Stimulated activated CD8-positive, alpha-beta memory T cell treated with anti-CD3 and anti-CD28 coated beads, Interleukin-15, amount 100 ng/mL, for 1 hour (primary cell): ENCODE results near the gene POLN.
"Not testable (repeated sequence)": the region's sequence is repeated elsewhere in the genome, so short reads cannot be mapped to it uniquely, and the experiment has no call there.

Source experiments
- DNase-seq: peaks from one replicate; pipeline ENCODE4 v3.0.0-alpha.2; 2020; ENCODE audit warnings: low read depth

POLN gene

GRCh38 chr4:2275044-2275397 is 33.1 kb upstream of the POLN start:
- DNase-seq, result not testable (repeated sequence)

- DNase-seq, result no peak
Observed at GRCh38 chr4:2274320-2275043, 32.6 kb upstream of the POLN start.

GRCh38 chr4:2273657-2274319 is 31.9 kb upstream of the POLN start:
- DNase-seq, result no peak

- DNase-seq, result no peak
Observed at GRCh38 chr4:2273221-2273620, 31.3 kb upstream of the POLN start.

- DNase-seq, result no peak
Observed at GRCh38 chr4:2272828-2273120, 30.9 kb upstream of the POLN start.

- no peak for DNase-seq
Observed at GRCh38 chr4:2272026-2272827, 30.3 kb upstream of the POLN start.

GRCh38 chr4:2271279-2272025 is 29.5 kb upstream of the POLN start:
- no peak for DNase-seq

GRCh38 chr4:2270341-2271165 is 28.6 kb upstream of the POLN start:
- no peak for DNase-seq

GRCh38 chr4:2269618-2270163 is 27.8 kb upstream of the POLN start:
- DNase-seq, result no peak

GRCh38 chr4:2269206-2269531 is 27.2 kb upstream of the POLN start:
- no peak for DNase-seq

- no peak for DNase-seq
Observed at GRCh38 chr4:2268357-2269205, 26.7 kb upstream of the POLN start.

GRCh38 chr4:2267841-2268240 is 25.9 kb upstream of the POLN start:
- no peak for DNase-seq

GRCh38 chr4:2267320-2267811 is 25.4 kb upstream of the POLN start:
- DNase-seq, result no peak

GRCh38 chr4:2266821-2267220 is 24.9 kb upstream of the POLN start:
- DNase-seq, result no peak

- no peak for DNase-seq
Observed at GRCh38 chr4:2266181-2266580, 24.3 kb upstream of the POLN start.

GRCh38 chr4:2265113-2266110 is 23.5 kb upstream of the POLN start:
- no peak for DNase-seq

GRCh38 chr4:2264481-2265041 is 22.6 kb upstream of the POLN start:
- DNase-seq, result no peak

GRCh38 chr4:2263926-2264321 is 22.0 kb upstream of the POLN start:
- DNase-seq, result no peak

GRCh38 chr4:2262944-2263250 is 21.0 kb upstream of the POLN start:
- DNase-seq, result no peak
